Measurements from ENCODE around the gene OR2K2.

The OR2K2 gene

GRCh38 chr9:111298731-111299598, 31.1 kb downstream of the OR2K2 start:
- peak; percentile 34 for TF ChIP-seq CTCF (IDR thresholded peaks at IDR 0.05; ENCODE audit: insufficient read depth, low read length, missing control alignments)
- POLR2A ChIA-PET: no interaction called here
- CTCF ChIA-PET: interaction anchor here (0.9 to 4.1 kb wide), 11 partner anchors 11 to 675 kb away, joined by 3 to 48 read pairs (median 4); no protein-coding TSS in a partner anchor
- DNase-seq (ENCODE audit: low read depth, low spot score): peak; percentile 34
- no peak overlapping the region for H3K4me3 ChIP-seq (ENCODE audit: low read depth, low read length)

- no peak for TF ChIP-seq CTCF (IDR thresholded peaks at IDR 0.05; ENCODE audit: insufficient read depth, low read length, missing control alignments)
- H3K4me3 ChIP-seq (ENCODE audit: low read depth, low read length): no peak overlapping the region
- ChIA-PET POLR2A (no interaction called here), CTCF (interaction anchor here (0.7 to 4.1 kb wide), 10 partner anchors 12 to 675 kb away, joined by 3 to 48 read pairs (median 4); no protein-coding TSS in a partner anchor)
- DNase-seq (ENCODE audit: low read depth, low spot score): no peak
Measured at GRCh38 chr9:111298111-111298510, 31.9 kb downstream of the OR2K2 start.

GRCh38 chr9:111297066-111297824, 32.8 kb downstream of the OR2K2 start:
- no peak for DNase-seq (ENCODE audit: low read depth, low spot score)
- ChIA-PET POLR2A (no interaction called here), CTCF (interaction anchor here (0.7 to 4.1 kb wide), 8 partner anchors 11 to 674 kb away, joined by 3 to 48 read pairs (median 4); no protein-coding TSS in a partner anchor)
- H3K4me3 ChIP-seq (ENCODE audit: low read depth, low read length): no peak overlapping the region
- TF ChIP-seq CTCF (IDR thresholded peaks at IDR 0.05; ENCODE audit: insufficient read depth, low read length, missing control alignments): no peak

- no peak overlapping the region for H3K4me3 ChIP-seq (ENCODE audit: low read depth, low read length)
- no peak for TF ChIP-seq CTCF (IDR thresholded peaks at IDR 0.05; ENCODE audit: insufficient read depth, low read length, missing control alignments)
- no peak for DNase-seq (ENCODE audit: low read depth, low spot score)
- ChIA-PET POLR2A (interaction anchor here (0.6 kb wide), 1 partner anchor 260 kb away, joined by 3 read pairs; no protein-coding TSS in a partner anchor), CTCF (interaction anchor here (1.4 kb wide), 1 partner anchor 635 kb away, joined by 3 read pairs; no protein-coding TSS in a partner anchor)
Measured at GRCh38 chr9:111294691-111295451, 35.2 kb downstream of the OR2K2 start.

- H3K4me3 ChIP-seq (ENCODE audit: low read depth, low read length): no peak overlapping the region
- TF ChIP-seq CTCF (IDR thresholded peaks at IDR 0.05; ENCODE audit: insufficient read depth, low read length, missing control alignments): no peak
- peak; percentile 42 for DNase-seq (ENCODE audit: low read depth, low spot score)
- CTCF ChIA-PET: interaction anchor here (2.2 kb wide), 1 partner anchor 11 kb away, joined by 6 read pairs; no protein-coding TSS in a partner anchor
- POLR2A ChIA-PET: interaction anchor here (0.6 kb wide), 1 partner anchor 284 kb away, joined by 3 read pairs; no protein-coding TSS in a partner anchor
Measured at GRCh38 chr9:111287127-111287526, 42.9 kb downstream of the OR2K2 start.

Data from AG04449 (cell line).